IMR-90 (cell line): ENCODE measurements around the gene CBX3. TPM values are rescaled to one million over a fixed set of nuclear protein-coding genes. Genes with fewer than 3 reads are reported as not detected.

Experiments
- ATAC-seq: fragments of 200-7000 bp; cut with Tn5 transposase; 2 replicates; pipeline ENCODE4 v1.9.1; 2020; ENCODE audit warnings: low read depth, mild to moderate bottlenecking, moderate library complexity
- BruUV-seq: library from RNA; stranded (reverse); fragments of 400-500 nt; replicated peaks from 2 replicates; lab custom pipeline; 2021; lab: Mats Ljungman, UMichigan
- CTCF ChIA-PET: fragments of 300-600 bp; formaldehyde crosslinking; extraction: SDS; loops from one replicate; lab custom pipeline; 2021; ENCODE audit warnings: antibody characterized with exemption; lab: Yijun Ruan, JAX
- POLR2A ChIA-PET: fragments of 300-600 bp; sonication (Branson Sonifier 250); formaldehyde crosslinking; loops from one replicate; lab custom pipeline; 2022; ENCODE audit warnings: antibody characterized with exemption; ENCODE audit not compliant: unreplicated experiment; lab: Charles Lee
- DNase-seq: peaks from one replicate; pipeline ENCODE4 v3.0.0; 2013
- H2AFZ ChIP-seq: replicated peaks from 2 replicates; pipeline ENCODE3; 2013; ENCODE audit warnings: low read length, mild to moderate bottlenecking; ENCODE audit not compliant: poor library complexity
- H2AK5ac ChIP-seq: 2 replicates; pipeline ENCODE4 v1.6.1; 2013; ENCODE audit warnings: low read depth, low read length, inconsistent platforms
- H2AK9ac ChIP-seq: replicated peaks from 2 replicates; pipeline ENCODE3; 2013; ENCODE audit warnings: mild to moderate bottlenecking, low read depth, low read length, moderate library complexity; ENCODE audit not compliant: poor library complexity
- H2BK120ac ChIP-seq: 2 replicates; pipeline ENCODE4 v1.6.1; 2013; ENCODE audit warnings: low read depth, low read length, inconsistent platforms
- H2BK15ac ChIP-seq: 3 replicates; pipeline ENCODE4 v1.6.1; 2013; ENCODE audit warnings: low read depth, low read length, inconsistent platforms
- H2BK20ac ChIP-seq: 2 replicates; pipeline ENCODE4 v1.6.1; 2013; ENCODE audit warnings: low read depth, mild to moderate bottlenecking, inconsistent platforms, low read length, moderate library complexity
- H2BK5ac ChIP-seq: 2 replicates; pipeline ENCODE4 v1.6.1; 2013; ENCODE audit warnings: mild to moderate bottlenecking, low read depth, low read length, inconsistent platforms; ENCODE audit not compliant: poor library complexity, severe bottlenecking
- H3K14ac ChIP-seq: replicated peaks from 2 replicates; pipeline ENCODE4 v1.6.1; 2013; ENCODE audit warnings: low read depth, low read length, inconsistent platforms
- H3K18ac ChIP-seq: 2 replicates; pipeline ENCODE4 v1.6.1; 2013; ENCODE audit warnings: low read depth, low read length, control low read depth
- H3K23ac ChIP-seq: 2 replicates; pipeline ENCODE4 v1.6.1; 2013; ENCODE audit warnings: low read depth, low read length, inconsistent platforms
- H3K27ac ChIP-seq: 2 replicates; pipeline ENCODE4 v1.5.1; 2013; ENCODE audit warnings: mild to moderate bottlenecking, control low read depth, low read length; ENCODE audit not compliant: insufficient read depth
- H3K27me3 ChIP-seq: 2 replicates; pipeline ENCODE4 v1.6.1; 2013; ENCODE audit warnings: low read length; ENCODE audit not compliant: control insufficient read depth, insufficient read depth
- H3K36me3 ChIP-seq: 2 replicates; pipeline ENCODE4 v1.6.1; 2013; ENCODE audit warnings: low read length, mixed read lengths; ENCODE audit not compliant: control insufficient read depth, insufficient read depth
- H3K4ac ChIP-seq: 2 replicates; pipeline ENCODE4 v1.6.1; 2013; ENCODE audit warnings: low read depth, low read length, inconsistent platforms
- H3K4me1 ChIP-seq: 2 replicates; pipeline ENCODE4 v1.6.1; 2013; ENCODE audit warnings: low read length, mixed read lengths; ENCODE audit not compliant: control insufficient read depth, insufficient read depth
- H3K4me2 ChIP-seq: 2 replicates; pipeline ENCODE4 v1.6.1; 2013; ENCODE audit warnings: low read depth, mild to moderate bottlenecking, control low read depth, low read length, moderate library complexity
- H3K4me3 ChIP-seq: 2 replicates; pipeline ENCODE4 v1.5.1; 2013; ENCODE audit warnings: low read depth, mild to moderate bottlenecking, control low read depth, low read length, moderate library complexity; ENCODE audit not compliant: insufficient read depth
- H3K56ac ChIP-seq: 2 replicates; pipeline ENCODE4 v1.6.1; 2013; ENCODE audit warnings: low read length, inconsistent platforms; ENCODE audit not compliant: insufficient read depth; ENCODE audit errors: extremely low read depth
- H3K79me1 ChIP-seq, 2 experiments: 2 replicates each; pipeline ENCODE4 v1.6.1; 2013; ENCODE audit warnings: low read length in 2 of 2, inconsistent platforms in 1 of 2, low read depth in 1 of 2
- H3K9ac ChIP-seq: 2 replicates; pipeline ENCODE4 v1.6.1; 2013; ENCODE audit warnings: low read depth, low read length, control low read depth
- H3K9me1 ChIP-seq: 2 replicates; pipeline ENCODE4 v1.6.1; 2013; ENCODE audit warnings: low read length, inconsistent platforms; ENCODE audit not compliant: insufficient read depth
- H3K9me3 ChIP-seq: 2 replicates; pipeline ENCODE4 v1.6.1; 2013; ENCODE audit warnings: low read length; ENCODE audit not compliant: control insufficient read depth, insufficient read depth
- H4K20me1 ChIP-seq: 2 replicates; pipeline ENCODE4 v1.6.1; 2013; ENCODE audit warnings: low read length, inconsistent platforms; ENCODE audit not compliant: insufficient read depth
- H4K5ac ChIP-seq: 2 replicates; pipeline ENCODE4 v1.6.1; 2013; ENCODE audit warnings: mild to moderate bottlenecking, low read depth, low read length, control low read depth
- H4K8ac ChIP-seq, 2 experiments: 2 replicates each; pipeline ENCODE4 v1.6.1; 2013; ENCODE audit warnings: low read depth in 2 of 2, low read length in 2 of 2, control low read depth in 1 of 2, inconsistent platforms in 1 of 2
- H4K91ac ChIP-seq: 2 replicates; pipeline ENCODE4 v1.6.1; 2013; ENCODE audit warnings: low read depth, low read length, inconsistent platforms; ENCODE audit not compliant: insufficient read depth
- BHLHE40 ChIP-seq: fragments of 150-350 bp; IDR thresholded peaks from 2 replicates; pipeline ENCODE4 v1.6.1; 2016; ENCODE audit warnings: mild to moderate bottlenecking, low read depth, low read length
- CEBPB ChIP-seq: IDR thresholded peaks from 2 replicates; pipeline ENCODE4 v1.6.1; 2012; ENCODE audit warnings: low read depth, low read length, improper control_type of control experiment
- CHD1 ChIP-seq: IDR thresholded peaks from 2 replicates; pipeline ENCODE4 v1.6.1; 2012; ENCODE audit warnings: low read depth, low read length, improper control_type of control experiment
- FOS ChIP-seq: fragments of 150-350 bp; IDR thresholded peaks from 2 replicates; pipeline ENCODE4 v1.6.1; 2016; ENCODE audit warnings: low read depth, low read length
- MAFK ChIP-seq: IDR thresholded peaks from 2 replicates; pipeline ENCODE4 v1.6.1; 2012; ENCODE audit warnings: low read depth, low read length, improper control_type of control experiment
- MAZ ChIP-seq: IDR thresholded peaks from 2 replicates; pipeline ENCODE4 v1.6.1; 2012; ENCODE audit warnings: low read depth, mild to moderate bottlenecking, low read length, improper control_type of control experiment, moderate library complexity, borderline replicate concordance
- MXI1 ChIP-seq: IDR thresholded peaks from 2 replicates; pipeline ENCODE4 v1.6.1; 2012; ENCODE audit warnings: low read depth, mild to moderate bottlenecking, low read length, moderate library complexity, borderline replicate concordance
- POLR2A ChIP-seq: IDR thresholded peaks from 2 replicates; pipeline ENCODE4 v1.6.1; 2012; ENCODE audit warnings: mild to moderate bottlenecking, low read depth, low read length
- RAD21 ChIP-seq: IDR thresholded peaks from 2 replicates; pipeline ENCODE4 v1.6.1; 2012; ENCODE audit warnings: low read length, improper control_type of control experiment
- RCOR1 ChIP-seq: IDR thresholded peaks from 2 replicates; pipeline ENCODE4 v1.6.1; 2012; ENCODE audit warnings: mild to moderate bottlenecking, low read length, improper control_type of control experiment; ENCODE audit not compliant: insufficient replicate concordance
- RFX5 ChIP-seq: IDR thresholded peaks from 2 replicates; pipeline ENCODE4 v1.8.0; 2012; ENCODE audit warnings: low read depth, mild to moderate bottlenecking, low read length, moderate library complexity
- WGBS, 2 experiments: methylation state at CpG; one replicate each; pipeline versions ENCODE4 v1.1.5 to v1.1.7; 2013; ENCODE audit warnings: missing lambda C conversion rate in 2 of 2; ENCODE audit not compliant: insufficient read length in 1 of 2; ENCODE audit errors: extremely low coverage in 2 of 2; 5-methylcytosine and 5-hydroxymethylcytosine counted together
- dilution Hi-C: fragments of 300-500 bp; cut with HindIII; formaldehyde crosslinking; loops from one replicate; pipeline ENCODE4 v1.14.3; 2018; ENCODE audit warnings: low sequenced_read_pairs; ENCODE audit not compliant: unreplicated experiment
- in situ Hi-C: fragments of 300-500 bp; cut with MboI; formaldehyde crosslinking; loops from 3 replicates; pipeline ENCODE4 v1.14.3; 2019; ENCODE audit warnings: low sequenced_read_pairs, inconsistent platforms, mixed read lengths
- intact Hi-C: fragments of 100-400 bp; cut with micrococcal nuclease; formaldehyde crosslinking; loops from 2 replicates; pipeline ENCODE4 v1.10.0; 2022
- polyA plus RNA-seq, 3 experiments: library from polyadenylated mRNA; depleted of rRNA; stranded (reverse); fragments of >200 nt; gene quantifications; 2 replicates each; pipeline ENCODE4 v1.2.3, GENCODE V29; 2012; ENCODE audit warnings: low replicate concordance in 1 of 3
- total RNA-seq: library from RNA; depleted of rRNA; stranded (reverse); fragments of >200 nt; gene quantifications from 2 replicates; pipeline ENCODE4 v1.2.3, GENCODE V29; 2012
- TF ChIP-seq, protein P1 (sequence below): fragments of 150-350 bp; IDR thresholded peaks from 2 replicates; pipeline ENCODE4 v1.6.1; 2016; ENCODE audit warnings: low read depth, mild to moderate bottlenecking, low read length, moderate library complexity, borderline replicate concordance
- TF ChIP-seq, protein P2 (sequence below): conservative IDR thresholded peaks from 2 replicates; pipeline ENCODE4 v1.5.1; 2012; ENCODE audit warnings: mild to moderate bottlenecking, low read depth, low read length, improper control_type of control experiment

CBX3 gene
- total and polyA plus RNA-seq, 2 of the 4 experiments (the other 2 are of a cell fraction), result 38.2 to 76.5 TPM

DNA sequence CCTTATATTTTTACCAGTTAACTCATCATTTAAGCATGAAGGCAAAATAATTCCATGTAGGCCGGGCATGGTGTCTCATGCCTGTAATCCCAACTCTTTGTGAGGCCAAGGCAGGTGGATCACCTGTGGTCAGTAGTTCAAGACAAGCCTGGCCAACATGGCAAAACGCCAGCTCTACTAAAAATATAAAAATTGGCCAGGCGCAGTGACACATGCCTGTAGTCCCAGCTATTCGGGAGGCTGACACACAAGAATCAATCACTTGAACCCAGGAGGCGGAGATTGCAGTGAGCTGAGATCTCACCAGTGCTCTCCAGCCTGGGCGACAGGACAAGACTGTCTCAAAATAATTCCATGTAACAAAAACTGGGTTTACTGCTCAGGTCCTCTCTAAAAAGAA, 19.3 kb upstream of the CBX3 start (continued):
- TF ChIP-seq, protein P1, sequence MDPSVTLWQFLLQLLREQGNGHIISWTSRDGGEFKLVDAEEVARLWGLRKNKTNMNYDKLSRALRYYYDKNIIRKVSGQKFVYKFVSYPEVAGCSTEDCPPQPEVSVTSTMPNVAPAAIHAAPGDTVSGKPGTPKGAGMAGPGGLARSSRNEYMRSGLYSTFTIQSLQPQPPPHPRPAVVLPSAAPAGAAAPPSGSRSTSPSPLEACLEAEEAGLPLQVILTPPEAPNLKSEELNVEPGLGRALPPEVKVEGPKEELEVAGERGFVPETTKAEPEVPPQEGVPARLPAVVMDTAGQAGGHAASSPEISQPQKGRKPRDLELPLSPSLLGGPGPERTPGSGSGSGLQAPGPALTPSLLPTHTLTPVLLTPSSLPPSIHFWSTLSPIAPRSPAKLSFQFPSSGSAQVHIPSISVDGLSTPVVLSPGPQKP, result no peak

DNA sequence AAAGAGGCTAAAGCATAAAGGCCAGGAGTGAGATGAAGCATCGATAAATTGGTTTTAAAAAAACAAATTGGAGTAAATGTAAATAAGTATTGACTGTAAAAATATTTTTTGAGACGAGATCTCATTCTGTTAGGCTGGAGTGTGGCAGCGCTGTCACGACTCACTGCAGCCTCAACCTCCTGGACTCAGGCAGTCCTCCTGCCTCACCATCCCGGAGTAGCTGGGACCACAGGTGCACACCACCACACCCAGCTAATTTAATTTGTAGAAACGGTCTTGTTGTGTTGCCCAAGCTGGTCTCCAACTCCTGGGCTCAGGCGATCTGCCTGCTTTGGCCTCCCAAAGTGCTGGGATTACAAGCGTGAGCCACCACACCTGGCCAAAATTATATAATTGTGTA, 18.8 kb upstream of the CBX3 start:
- Histone ChIP-seq H4K8ac (peak overlapping the region in 1 of 2 experiments; percentile 10; a peak in 1 of 4 replicates), H3K27ac (no peak overlapping the region), H3K9me3 (no peaks in the 10 kb centered on the region), H4K91ac (no peak overlapping the region), H4K5ac (no peak overlapping the region), H2AK9ac (no peak overlapping the region), H3K4me1 (no peaks in the 10 kb centered on the region), H2BK15ac (no peak overlapping the region), H3K9me1 (no peaks in the 10 kb centered on the region; the same call in 1 of the 2 replicates), H2AFZ (no peak overlapping the region), H3K56ac (no peak overlapping the region), H2BK5ac (no peak overlapping the region), H2AK5ac (no peak overlapping the region), H3K18ac (no peak overlapping the region), H2BK120ac (no peak overlapping the region), H3K36me3 (peaks cover 2% of the 10 kb centered on the region; the same call in 1 of the 2 replicates), H3K27me3 (no peaks in the 10 kb centered on the region), H3K23ac (no peak overlapping the region), H3K4me3 (no peak overlapping the region), H3K79me1 (peaks cover 3 to 10% of the 10 kb centered on the region in 2 experiments; a peak in 3 of 4 replicates), H4K20me1 (peaks cover 30% of the 10 kb centered on the region), H3K14ac (no peak overlapping the region), H2BK20ac (no peak overlapping the region), H3K4me2 (no peak overlapping the region), H3K4ac (no peak overlapping the region), H3K9ac (no peak overlapping the region)
- no TSS peak for BruUV-seq
- POLR2A ChIA-PET, result no interaction called here
- DNase-seq, result no peak
- dilution Hi-C loops, result no loop called here
- no CpG with 5 or more reads among the region's 8 CpGs for WGBS, 2 experiments
- in situ Hi-C loops, result no loop called here
- CTCF ChIA-PET, result interaction anchor here (0.8 to 1.1 kb wide), 2 partner anchors 10 to 92 kb away, joined by 3 to 5 read pairs; no protein-coding TSS in a partner anchor
- intact Hi-C loops, result loop anchor here (5.0 kb wide), 1 partner anchor 90 kb away; no protein-coding TSS in a partner anchor
- peak; percentile 7; the same call in 1 of the 2 replicates for ATAC-seq
- TF ChIP-seq, protein P1, result no peak
- no peak for TF ChIP-seq MAFK
- TF ChIP-seq MXI1, result no peak
- no peak for TF ChIP-seq RAD21
- TF ChIP-seq, protein P2, sequence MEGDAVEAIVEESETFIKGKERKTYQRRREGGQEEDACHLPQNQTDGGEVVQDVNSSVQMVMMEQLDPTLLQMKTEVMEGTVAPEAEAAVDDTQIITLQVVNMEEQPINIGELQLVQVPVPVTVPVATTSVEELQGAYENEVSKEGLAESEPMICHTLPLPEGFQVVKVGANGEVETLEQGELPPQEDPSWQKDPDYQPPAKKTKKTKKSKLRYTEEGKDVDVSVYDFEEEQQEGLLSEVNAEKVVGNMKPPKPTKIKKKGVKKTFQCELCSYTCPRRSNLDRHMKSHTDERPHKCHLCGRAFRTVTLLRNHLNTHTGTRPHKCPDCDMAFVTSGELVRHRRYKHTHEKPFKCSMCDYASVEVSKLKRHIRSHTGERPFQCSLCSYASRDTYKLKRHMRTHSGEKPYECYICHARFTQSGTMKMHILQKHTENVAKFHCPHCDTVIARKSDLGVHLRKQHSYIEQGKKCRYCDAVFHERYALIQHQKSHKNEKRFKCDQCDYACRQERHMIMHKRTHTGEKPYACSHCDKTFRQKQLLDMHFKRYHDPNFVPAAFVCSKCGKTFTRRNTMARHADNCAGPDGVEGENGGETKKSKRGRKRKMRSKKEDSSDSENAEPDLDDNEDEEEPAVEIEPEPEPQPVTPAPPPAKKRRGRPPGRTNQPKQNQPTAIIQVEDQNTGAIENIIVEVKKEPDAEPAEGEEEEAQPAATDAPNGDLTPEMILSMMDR, result no peak
- no peak for TF ChIP-seq CEBPB
- no peak for TF ChIP-seq BHLHE40
- no peak for TF ChIP-seq FOS
- TF ChIP-seq MAZ, result no peak
- no peak; the same call in none of the 2 replicates for TF ChIP-seq POLR2A
- TF ChIP-seq RCOR1, result no peak
- TF ChIP-seq CHD1, result no peak
- TF ChIP-seq RFX5, result no peak
